Putamen (tissue), 1 donor: ENCODE measurements around the gene FAM3A.
"Not testable (repeated sequence)": the region's sequence is repeated elsewhere in the genome, so short reads cannot be mapped to it uniquely, and the experiment has no call there.

Experiments
- DNase-seq: peaks from one replicate; pipeline ENCODE4 v3.0.0-alpha.2; 2016; ENCODE audit warnings: low spot score

The FAM3A gene, protein sequence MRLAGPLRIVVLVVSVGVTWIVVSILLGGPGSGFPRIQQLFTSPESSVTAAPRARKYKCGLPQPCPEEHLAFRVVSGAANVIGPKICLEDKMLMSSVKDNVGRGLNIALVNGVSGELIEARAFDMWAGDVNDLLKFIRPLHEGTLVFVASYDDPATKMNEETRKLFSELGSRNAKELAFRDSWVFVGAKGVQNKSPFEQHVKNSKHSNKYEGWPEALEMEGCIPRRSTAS

DNA sequence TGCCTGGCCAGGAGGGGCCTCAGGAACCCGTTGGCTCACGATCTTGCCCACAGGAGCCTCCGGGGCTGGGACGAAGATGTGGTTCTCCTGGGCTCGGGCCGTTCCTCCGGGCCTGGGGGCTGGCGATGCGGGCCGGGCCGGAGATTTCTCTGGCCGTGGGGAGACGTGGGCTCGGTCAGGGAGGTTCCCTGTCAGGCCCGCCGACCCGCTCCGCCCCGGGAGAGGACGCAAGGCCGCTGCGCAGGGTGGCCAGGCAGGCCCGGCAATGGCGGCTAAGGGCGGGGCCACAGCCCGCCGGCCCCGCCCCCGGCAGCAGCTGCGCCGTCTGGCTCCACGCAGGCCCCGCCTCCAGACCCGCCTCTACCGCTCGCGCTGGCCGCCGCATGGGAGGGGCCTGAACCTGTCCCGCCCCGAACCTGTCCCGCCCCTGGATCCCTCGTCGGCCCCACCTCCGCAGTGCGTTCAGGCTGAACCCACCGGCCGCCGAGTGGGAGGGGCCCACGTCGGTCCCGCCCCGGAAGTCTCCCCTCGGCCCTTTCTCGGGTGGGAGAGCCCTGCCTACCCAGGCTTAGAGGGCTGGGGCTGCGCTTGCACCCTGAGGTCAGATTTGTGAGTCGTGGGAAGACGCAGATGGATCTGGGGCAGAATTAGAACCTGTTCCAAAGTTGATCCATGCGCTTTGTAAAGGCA is at the start of gene FAM3A:
Gene FAM3A (minus strand): TSS at position 267 of the 690 bp plus-strand sequence. CDS start 460 bp downstream, outside the sequence.
- DNase-seq, result peak; percentile 93

DNA sequence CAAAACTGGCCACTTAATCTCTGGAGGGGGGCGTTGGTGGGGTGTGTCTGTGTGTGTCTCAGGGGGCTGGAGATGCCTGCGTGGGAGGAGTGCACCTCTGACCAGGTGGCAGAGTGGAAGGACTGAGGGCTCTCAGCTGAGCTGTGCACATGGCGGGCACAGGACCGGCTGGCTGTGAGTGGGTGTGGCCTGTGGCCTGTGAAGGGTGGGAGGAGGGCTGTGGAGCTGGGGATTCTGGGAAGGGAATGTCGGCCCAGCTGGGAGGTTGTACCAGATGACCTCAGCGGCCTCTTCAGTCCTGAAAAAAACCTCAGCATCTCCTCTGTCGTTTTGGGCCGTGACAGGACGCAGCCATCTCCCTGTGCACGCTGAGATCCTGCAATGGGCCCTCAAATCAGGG is 46.3 kb upstream of the FAM3A start:
- DNase-seq, result not testable (repeated sequence)

DNA sequence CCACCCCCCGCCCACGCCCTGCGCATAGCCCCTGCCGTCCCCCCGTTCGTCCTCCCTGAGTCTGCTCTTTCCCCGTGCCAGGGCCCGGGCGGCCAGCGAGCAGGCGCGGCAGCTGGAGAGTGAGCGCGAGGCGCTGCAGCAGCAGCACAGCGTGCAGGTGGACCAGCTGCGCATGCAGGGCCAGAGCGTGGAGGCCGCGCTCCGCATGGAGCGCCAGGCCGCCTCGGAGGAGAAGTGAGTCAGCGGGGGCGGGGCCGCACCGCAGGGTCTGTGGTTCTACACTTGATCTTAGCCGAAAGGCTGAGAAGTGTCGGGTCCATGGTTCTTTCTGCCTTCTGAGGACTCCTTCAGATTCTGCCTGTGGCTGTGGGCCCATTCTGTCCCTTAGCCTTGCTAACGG is 44.3 kb upstream of the FAM3A start:
- DNase-seq, result not testable (repeated sequence)

DNA sequence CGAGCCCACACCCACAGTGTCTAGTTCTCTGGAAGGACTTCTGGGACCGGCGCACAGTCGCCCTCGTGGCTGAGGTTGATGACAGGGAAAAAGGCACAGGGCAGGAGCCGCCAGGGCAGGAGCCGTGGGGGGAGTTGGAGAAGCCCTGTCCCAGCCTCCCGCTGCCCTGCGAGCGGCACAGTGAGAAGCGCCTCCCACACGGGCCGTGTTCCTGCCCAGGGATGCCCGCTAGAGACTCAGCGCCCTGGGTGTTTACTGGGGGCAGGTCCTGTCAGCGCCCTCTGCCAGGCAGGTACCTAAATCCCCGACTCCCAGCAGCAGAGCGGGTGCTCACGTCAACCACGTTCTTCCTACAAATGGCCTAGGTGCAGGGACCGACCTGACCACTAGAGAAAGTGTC is 42.9 kb upstream of the FAM3A start:
- DNase-seq, result not testable (repeated sequence)

DNA sequence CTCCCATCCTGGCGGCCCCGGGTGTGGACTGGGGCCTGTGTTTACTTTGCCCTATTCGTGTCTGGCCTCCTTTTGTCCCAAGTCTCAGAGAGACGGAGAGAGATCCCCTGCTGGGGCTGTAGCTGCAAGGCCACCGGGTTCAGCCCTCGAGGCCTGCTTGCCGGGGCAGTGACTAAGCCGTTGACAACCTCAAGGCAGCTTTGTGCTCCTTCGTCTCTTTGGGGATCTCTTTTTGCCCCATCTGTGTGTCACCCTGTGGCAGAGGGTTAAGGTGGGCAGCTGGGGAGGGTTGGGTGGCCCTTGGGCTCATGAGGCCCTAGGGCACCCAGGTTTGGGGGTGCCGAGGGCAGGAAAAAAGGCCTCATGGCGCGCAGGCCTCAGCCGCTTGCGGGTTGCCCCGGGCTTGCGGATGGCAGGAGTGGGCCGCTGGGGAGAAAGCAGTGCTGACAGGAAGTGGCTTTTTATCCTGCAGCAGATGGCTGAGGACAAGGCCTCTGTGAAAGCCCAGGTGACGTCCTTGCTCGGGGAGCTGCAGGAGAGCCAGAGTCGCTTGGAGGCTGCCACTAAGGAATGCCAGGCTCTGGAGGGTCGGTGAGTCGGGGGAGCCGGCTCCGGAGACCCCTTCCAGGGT is 42.1 kb upstream of the FAM3A start:
- not testable (repeated sequence) for DNase-seq

DNA sequence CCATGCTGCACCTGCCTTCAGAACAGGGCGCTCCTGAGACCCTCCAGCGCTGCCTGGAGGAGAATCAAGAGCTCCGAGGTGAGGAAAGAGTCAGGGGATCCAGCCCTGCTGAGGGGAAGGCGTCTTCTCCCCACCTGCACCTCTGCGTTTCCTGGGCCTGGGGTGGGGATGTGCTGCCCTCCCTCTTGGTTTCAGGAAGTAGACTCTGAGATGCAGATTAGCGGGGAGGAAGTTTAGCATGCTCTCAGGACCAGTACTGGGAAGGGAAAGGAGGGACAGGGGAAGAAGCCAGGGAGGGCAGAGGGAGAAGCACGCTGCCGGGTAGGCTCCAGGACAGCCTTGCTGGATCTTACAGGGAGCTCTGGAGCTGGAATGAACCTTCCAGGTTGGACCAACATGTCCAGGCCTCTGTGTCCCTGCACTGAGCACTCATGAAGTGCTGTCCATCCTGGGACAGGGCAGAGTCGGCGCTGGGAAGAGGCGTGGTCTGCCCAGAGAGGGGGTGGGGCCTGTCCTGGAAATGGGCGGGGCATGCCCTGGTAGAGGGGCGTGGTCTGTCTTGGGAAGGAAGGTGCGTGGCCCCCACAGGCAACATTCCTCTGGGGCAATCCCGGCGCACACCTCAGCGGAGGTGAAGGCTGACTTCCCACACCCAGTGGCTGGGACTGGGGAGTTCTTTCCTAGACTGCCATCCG is 36.2 kb upstream of the FAM3A start:
- not testable (repeated sequence) for DNase-seq

DNA sequence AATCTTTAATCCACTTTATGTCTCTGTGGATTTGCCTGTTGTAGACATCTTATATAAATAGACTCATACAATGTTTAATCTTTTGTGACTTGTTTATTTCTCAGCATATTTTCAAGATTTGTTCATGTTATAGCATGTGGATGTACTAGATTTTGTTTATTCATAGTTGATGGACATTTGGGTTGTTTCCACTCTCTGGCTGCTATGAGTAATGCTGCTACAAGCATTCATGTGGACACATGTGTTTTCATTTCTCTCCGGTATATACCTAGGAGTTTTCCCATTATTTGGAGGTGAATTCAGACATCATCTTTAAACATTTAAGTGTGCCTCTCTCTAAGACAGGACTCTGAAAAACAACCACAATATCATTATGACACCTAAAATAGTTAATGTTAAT is 33.7 kb upstream of the FAM3A start:
- no peak for DNase-seq

DNA sequence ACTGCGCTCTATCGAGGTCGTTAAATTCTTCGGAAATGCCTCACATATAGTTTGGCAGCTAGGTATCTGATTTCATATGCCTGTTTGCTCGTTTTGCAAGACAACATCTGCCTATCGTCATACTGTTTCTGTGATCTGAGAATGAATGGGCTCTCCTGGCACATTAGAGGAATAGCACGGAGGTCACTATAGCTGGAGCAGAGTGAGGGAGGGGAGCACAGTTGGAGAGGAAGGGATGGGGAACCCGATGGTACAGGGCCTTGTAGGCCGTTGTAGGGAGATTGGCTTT is 31.9 kb upstream of the FAM3A start:
- no peak for DNase-seq

DNA sequence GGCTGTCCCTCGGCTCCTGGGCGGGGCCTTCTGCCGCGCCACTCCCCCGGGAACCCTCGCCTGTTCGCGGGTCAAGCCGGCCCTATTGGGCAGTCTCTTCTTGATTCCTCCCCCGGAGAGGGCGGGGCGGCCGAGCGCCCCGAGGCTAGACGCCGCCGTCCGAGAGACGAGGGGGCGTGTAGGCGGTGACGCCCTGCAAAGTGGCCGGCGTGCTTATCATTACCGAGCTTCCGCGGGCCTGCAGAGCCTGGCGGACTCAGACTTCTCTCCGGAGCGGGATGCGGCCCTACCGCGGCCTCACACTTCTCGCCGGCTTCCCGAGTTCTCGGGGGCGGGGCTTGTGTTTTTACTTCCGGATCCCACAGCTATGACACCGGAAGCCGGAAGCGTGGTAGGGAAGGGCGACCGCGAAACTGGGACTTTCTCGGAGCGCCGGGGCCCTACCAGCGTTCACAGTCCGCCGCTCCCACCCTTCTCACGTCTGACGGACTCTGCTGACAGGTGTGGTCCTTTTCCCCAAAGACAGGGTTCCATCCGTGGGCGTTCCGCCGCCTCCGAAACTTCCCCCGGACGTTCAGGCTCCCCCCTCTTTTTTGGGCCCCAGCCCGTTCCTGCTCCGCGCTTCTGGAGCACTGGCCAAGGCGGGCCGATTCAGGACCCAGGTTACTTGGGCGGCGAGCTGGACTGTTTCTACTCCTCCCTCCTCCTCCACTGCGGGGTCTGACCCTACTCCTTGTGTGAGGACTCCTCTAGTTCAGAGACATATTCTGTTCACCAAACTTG is 31.4 kb upstream of the FAM3A start, which contains the start of gene IKBKG:
Gene IKBKG (plus strand): TSS at position 376 of the 783 bp plus-strand sequence. CDS start 4,383 bp downstream, outside the sequence.
- DNase-seq, result peak; percentile 89

DNA sequence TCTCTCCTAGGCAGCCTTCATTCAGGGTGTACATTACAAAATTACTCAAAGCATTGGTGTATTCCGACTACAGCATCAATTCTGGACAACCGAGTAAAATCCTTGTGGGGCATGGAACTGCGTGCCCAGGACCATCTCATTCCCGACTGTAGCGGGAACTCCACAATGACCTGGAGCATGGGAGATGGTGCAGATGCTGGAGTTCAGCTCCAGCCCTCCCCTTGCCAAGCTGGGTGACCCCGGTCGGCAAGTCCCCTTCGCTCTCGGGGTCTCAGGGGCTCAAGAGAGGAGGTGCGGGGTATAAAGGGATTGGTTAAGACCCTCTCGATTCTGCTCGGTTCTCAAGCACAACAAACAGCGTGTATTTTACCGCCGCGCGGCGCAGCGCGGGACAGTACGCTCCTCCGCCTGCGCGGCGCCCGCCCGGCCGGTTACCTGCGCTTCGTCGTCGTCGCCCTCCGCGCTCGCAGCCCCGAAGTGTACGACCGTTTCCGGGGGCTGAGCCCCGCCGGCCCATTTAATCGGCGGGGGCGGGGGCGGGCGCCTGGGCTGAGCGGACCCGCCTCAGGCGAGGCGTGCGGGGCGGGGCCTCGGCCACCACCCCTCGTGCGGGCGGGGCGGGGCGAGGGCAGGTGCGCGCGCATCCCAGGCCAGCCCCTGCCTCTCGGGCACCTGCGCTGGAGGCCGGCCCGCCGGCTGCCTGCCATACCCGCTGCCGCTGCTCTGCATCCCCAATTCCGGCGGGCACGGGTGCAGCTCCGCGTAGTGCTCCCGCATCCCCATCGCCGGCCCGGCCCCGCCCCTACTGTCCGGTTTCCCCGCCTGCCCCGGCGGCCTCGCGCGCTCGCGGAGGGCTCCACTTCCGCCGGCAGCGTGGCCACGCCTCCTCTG is 30.6 kb upstream of the FAM3A start, which contains the start of gene G6PD:
Gene G6PD (minus strand): TSS at position 493 of the 891 bp plus-strand sequence. CDS start 691 bp downstream, outside the sequence.
- no peak for DNase-seq

DNA sequence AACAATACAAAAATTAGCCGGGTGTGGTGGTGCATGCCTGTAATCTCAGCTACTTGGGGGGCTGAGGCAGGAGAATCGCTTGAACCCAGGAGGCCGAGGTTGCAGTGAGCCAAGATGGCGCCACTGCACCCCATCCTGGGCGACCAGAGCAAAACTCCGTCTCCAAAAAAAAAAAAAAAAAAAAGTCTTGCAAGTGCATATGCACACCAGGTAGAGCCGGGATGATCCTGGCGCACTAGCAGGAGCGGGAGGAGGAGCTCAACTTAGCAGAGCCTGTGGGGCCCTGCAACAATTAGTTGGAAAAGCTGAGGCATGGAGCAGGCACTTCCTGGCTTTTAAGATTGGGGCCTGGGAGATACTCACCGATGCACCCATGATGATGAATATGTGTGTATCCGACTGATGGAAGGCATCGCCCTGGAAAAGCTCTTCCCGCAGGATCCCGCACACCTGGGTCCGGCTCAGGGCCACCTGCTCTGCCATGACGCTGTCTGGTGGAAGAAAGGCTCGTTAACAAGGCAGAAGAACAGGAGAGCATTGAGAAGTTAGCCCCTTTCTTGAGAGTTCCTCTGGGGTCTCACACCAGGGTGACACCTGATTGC is 29.7 kb upstream of the FAM3A start:
- no peak for DNase-seq

DNA sequence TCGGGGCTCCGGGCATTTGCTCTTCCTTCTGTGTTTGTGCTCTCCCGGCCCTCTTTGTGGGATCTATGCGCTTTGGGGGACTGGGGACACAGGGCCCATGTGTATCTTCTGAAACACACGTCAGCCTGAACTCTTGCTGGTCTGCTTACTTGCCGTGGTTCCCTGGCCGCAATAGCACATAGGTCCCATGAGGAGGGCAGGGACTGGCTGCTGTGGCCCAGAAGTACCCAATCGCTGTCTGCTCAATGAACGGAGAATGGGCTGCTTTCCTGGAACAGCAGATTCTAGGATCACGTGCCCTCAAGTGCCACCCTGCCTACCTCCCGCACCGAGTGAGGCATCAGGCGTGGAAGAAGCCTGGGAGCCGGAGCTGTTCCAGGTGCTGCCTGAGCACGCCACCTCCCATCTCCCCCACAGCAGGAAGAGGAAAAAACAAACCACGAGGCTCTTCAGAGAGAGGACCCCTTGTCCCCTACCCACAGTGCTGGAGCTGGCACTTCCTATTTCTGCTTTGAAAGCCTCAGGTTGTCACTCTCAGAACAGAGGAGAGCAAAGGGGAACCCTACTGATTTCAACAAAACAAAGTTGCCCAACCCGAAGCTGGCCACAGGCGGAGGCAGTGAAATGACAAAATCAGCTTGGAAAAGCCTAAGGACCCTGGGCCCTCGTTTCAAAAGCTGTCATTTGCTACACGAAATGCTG is 26.8 kb upstream of the FAM3A start:
- no peak for DNase-seq

DNA sequence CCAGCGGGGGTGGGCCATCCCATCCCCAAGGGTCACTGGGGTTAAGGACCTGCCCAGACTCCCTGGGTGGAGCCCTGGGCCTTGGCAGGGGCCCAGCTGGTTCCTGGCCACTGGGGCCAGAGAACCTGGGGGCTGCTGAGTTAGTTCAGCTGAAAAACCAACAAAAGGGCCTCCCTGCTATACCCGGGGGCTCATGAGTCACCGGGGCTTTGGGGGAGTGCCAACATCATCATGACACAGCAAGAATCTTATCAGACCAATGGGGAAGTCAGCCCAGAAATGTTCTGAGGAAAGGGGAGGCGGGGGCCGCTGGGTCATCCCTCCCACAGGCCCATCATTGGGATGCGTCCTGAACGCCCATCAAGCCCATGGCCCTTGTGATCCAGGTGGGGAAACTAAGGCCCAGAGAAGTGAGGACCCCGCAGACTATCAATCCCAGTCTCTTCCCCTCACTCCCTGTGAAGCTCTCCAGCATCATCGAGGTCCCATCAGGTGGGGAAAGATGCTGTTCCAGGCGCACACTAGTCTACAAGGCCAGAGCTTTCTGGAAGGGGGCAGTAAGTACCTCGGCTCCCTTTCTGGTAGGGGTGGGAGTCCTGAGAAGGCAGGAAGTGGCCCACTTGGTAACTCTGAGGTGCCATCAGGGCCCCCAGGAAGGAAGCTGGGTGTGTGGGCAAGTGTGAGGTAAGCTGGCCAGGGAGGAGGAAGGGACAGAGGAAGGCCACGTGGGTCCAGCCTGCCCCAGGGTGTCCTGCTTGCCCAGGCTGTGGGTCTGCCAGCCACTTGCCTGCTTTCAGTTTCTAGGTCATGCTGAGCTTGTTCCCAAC is 26.1 kb upstream of the FAM3A start:
- no peak for DNase-seq

DNA sequence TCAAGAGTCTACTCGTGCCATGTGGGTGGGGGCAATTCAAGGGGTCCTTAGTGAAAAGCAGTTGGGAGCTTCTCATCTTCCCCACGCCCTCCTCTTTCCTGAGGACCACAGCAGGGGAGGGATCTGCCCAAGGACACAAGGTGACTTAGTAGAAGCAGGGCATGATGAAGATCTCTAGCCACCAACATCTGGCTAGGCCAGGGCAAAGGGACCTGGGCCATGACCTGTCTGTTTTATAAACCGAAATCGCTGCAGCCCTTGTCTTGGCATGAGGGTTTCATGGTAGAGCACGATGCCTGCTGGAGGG is 25.5 kb upstream of the FAM3A start:
- no peak for DNase-seq

DNA sequence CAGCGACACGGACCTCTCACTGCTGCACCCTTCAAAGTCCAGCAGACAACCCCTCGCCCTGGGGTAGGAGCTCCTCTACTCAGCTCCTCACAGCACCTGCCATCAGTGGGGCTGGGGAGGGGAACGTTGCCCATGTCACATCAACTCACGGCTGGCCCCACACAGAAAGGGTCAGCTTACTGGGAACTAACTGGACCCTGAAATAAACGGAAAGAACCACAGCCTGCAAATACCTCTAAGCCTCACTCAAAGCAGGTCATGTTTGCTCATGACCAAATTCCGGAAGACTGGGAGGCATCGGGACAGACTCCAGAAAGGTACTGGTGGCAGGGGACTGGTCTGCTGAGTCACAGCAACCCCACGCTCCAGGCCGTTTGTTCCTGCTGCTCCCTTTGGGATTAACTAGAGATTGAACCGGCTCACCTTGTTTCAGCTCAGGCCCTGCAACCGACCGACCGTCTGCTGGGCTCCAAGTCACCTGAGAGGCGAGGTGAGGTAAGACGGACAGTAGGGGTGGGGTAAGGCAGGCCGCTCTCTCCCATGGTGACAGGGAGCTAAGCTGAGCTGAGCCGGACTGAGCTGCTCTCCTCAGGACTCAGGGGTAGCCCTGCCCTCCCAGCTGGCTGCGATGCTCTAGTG is 25.0 kb upstream of the FAM3A start:
- DNase-seq, result no peak

DNA sequence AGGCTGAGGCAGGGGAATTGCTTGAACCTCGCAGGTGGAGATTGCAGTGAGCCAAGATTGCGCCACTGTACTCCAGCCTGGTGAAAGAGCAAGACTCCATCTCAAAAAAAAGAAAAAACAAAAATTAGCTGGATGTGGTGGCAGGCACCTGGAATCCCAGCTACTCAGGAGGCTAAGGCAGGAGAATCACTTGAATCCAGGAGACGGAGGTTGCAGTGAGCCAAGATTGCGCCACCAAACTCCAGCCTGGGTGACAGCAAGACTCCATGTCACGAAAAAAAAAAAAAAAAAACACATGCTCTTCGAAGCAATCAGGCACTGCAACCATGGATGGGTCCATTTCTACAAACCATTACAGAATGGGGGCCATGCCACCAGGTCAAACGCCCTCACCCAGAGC is 24.3 kb upstream of the FAM3A start:
- not testable (repeated sequence) for DNase-seq

DNA sequence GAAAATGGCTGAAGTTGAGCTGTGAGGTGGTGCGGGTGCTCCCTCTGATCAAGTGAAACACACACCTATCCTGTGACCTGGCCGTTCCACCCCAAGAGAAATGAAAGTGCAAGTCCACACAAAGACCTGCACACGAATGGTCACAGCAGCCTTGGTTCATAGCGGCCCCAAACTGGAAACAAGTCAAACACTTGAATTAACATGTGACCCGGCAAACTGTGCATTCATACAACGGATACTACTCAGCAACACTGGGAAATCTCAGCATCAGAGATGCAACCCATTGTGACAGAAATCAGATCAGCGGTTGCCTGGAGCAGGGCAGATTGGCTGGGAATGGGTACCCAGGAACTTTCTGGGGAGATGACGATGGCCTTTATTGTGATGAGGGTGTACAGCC is 23.0 kb upstream of the FAM3A start:
- no peak for DNase-seq

DNA sequence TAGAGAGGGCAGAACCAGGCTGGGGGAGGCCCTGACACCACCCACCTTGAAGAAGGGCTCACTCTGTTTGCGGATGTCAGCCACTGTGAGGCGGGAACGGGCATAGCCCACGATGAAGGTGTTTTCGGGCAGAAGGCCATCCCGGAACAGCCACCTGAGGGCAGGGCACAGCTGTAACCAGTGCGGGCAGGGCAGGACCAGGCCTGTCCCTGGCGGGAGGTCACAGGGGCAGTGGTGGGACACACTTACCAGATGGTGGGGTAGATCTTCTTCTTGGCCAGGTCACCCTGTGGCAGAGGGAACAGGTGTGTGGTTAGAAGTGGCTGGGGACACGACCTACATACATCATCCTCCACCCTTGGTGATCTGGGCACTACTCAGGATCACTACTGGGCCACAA is 19.9 kb upstream of the FAM3A start:
- no peak for DNase-seq
